Hepatocyte (in vitro differentiated cells): ENCODE data around the gene ADORA2A. TPM values are rescaled to one million over a fixed set of nuclear protein-coding genes. Genes with fewer than 3 reads are reported as not detected.

Experiments
- DNase-seq: peaks from one replicate; pipeline ENCODE4 v3.0.0-alpha.2; 2016; ENCODE audit warnings: low spot score
- H2AFZ ChIP-seq: fragments of 200-600 bp; sonication (generic); 2 replicates; pipeline ENCODE4 v1.6.0; 2016; ENCODE audit warnings: antibody characterized with exemption, mild to moderate bottlenecking
- H3K27ac ChIP-seq: fragments of 200-600 bp; sonication (generic); 2 replicates; pipeline ENCODE4 v1.5.1; 2016; ENCODE audit warnings: mild to moderate bottlenecking
- H3K27me3 ChIP-seq: fragments of 200-600 bp; sonication (generic); 2 replicates; pipeline ENCODE4 v1.6.1; 2016
- H3K36me3 ChIP-seq: fragments of 200-600 bp; sonication (generic); replicated peaks from 2 replicates; pipeline ENCODE4 v1.5.1; 2016; ENCODE audit warnings: low read depth; ENCODE audit not compliant: insufficient read depth
- H3K4me1 ChIP-seq: fragments of 200-600 bp; sonication (generic); 2 replicates; pipeline ENCODE4 v1.5.1; 2016; ENCODE audit warnings: mild to moderate bottlenecking, moderate library complexity; ENCODE audit not compliant: insufficient read depth
- H3K4me2 ChIP-seq: fragments of 200-600 bp; sonication (generic); 2 replicates; pipeline ENCODE4 v1.6.0; 2016
- H3K4me3 ChIP-seq: fragments of 200-600 bp; sonication (generic); 2 replicates; pipeline ENCODE4 v1.5.1; 2016; ENCODE audit warnings: mild to moderate bottlenecking
- H3K79me2 ChIP-seq: fragments of 200-600 bp; sonication (generic); 2 replicates; pipeline ENCODE4 v1.6.0; 2017; ENCODE audit warnings: mild to moderate bottlenecking
- H3K9me2 ChIP-seq: fragments of 200-600 bp; sonication (generic); replicated peaks from 2 replicates; pipeline ENCODE4 v1.6.0; 2017; ENCODE audit warnings: mild to moderate bottlenecking; ENCODE audit not compliant: insufficient read depth
- H3K9me3 ChIP-seq: fragments of 200-600 bp; sonication (generic); 2 replicates; pipeline ENCODE4 v1.5.1; 2016; ENCODE audit warnings: low read depth, mild to moderate bottlenecking
- H4K20me1 ChIP-seq: fragments of 200-600 bp; sonication (generic); 2 replicates; pipeline ENCODE4 v1.6.0; 2016; ENCODE audit warnings: mild to moderate bottlenecking; ENCODE audit not compliant: insufficient read depth, poor library complexity, severe bottlenecking
- EZH2 ChIP-seq: fragments of 200-600 bp; sonication (generic); IDR thresholded peaks from 2 replicates; pipeline ENCODE4 v1.6.1; 2016; ENCODE audit warnings: antibody characterized with exemption, mild to moderate bottlenecking, borderline replicate concordance
- EZH2phosphoT487 ChIP-seq: fragments of 200-600 bp; sonication (generic); IDR thresholded peaks from one replicate; pipeline ENCODE4 v1.6.1; 2018; ENCODE audit warnings: antibody characterized with exemption, mild to moderate bottlenecking, low read depth, moderate library complexity; ENCODE audit not compliant: unreplicated experiment, severe bottlenecking
- WGBS: methylation state at CpG from one replicate; pipeline ENCODE4 v1.1.6; 2016; ENCODE audit warnings: low lambda C conversion rate; ENCODE audit errors: missing lambda C conversion rate; 5-methylcytosine and 5-hydroxymethylcytosine counted together
- polyA plus RNA-seq: library from polyadenylated mRNA; unstranded; fragments of >200 nt; fragmentation: Nextera tagmentation; extraction: Ambion mirVana; gene quantifications from 2 replicates; pipeline ENCODE4 v1.2.1, GENCODE V29; 2016
- total RNA-seq: library from RNA; depleted of rRNA; stranded (reverse); fragments of >200 nt; gene quantifications from 2 replicates; pipeline ENCODE4 v1.2.3, GENCODE V29; 2014
- TF ChIP-seq, protein P1 (sequence below): fragments of 200-600 bp; sonication (generic); IDR thresholded peaks from 2 replicates; pipeline ENCODE4 v1.5.1; 2016; ENCODE audit warnings: antibody characterized with exemption, mild to moderate bottlenecking; ENCODE audit not compliant: poor library complexity

ADORA2A gene
- total and polyA plus RNA-seq, 2 experiments from 2014 or later = 1.2 to 3.3 TPM

DNA sequence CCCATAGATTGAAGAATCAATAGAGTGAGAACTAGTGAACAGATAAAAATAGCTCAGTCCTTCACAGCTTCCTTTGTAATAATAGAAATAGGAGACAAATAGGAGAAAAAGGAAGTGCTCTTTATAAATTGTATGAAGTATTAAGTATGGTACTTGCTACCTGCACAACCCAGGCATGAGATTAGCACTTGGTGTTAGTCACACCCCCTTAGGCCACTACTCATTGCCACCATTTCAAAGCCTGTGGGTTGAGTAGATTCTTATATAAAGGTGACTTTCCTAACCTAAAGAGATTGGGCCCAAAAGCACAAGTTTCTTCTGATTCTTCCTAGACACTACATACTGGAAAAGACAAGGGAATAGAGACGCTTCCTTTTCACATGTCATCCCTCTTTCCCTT is 37.7 kb upstream of the ADORA2A start:
- Histone ChIP-seq H3K27me3 (no peaks in the 10 kb centered on the region), H3K27ac (no peak overlapping the region), H3K4me2 (no peak overlapping the region), H3K9me3 (no peaks in the 10 kb centered on the region), H2AFZ (no peak overlapping the region), H4K20me1 (no peaks in the 10 kb centered on the region), H3K36me3 (no peaks in the 10 kb centered on the region), H3K4me1 (peaks cover 17% of the 10 kb centered on the region), H3K9me2 (no peaks in the 10 kb centered on the region), H3K4me3 (no peak overlapping the region), H3K79me2 (no peaks in the 10 kb centered on the region)
- no peak for DNase-seq
- 100% methylated on average over 1 of the region's 1 CpG for WGBS
- TF ChIP-seq EZH2phosphoT487 (no peak), EZH2 (no peak)
- TF ChIP-seq, protein P1, sequence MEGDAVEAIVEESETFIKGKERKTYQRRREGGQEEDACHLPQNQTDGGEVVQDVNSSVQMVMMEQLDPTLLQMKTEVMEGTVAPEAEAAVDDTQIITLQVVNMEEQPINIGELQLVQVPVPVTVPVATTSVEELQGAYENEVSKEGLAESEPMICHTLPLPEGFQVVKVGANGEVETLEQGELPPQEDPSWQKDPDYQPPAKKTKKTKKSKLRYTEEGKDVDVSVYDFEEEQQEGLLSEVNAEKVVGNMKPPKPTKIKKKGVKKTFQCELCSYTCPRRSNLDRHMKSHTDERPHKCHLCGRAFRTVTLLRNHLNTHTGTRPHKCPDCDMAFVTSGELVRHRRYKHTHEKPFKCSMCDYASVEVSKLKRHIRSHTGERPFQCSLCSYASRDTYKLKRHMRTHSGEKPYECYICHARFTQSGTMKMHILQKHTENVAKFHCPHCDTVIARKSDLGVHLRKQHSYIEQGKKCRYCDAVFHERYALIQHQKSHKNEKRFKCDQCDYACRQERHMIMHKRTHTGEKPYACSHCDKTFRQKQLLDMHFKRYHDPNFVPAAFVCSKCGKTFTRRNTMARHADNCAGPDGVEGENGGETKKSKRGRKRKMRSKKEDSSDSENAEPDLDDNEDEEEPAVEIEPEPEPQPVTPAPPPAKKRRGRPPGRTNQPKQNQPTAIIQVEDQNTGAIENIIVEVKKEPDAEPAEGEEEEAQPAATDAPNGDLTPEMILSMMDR = no peak

DNA sequence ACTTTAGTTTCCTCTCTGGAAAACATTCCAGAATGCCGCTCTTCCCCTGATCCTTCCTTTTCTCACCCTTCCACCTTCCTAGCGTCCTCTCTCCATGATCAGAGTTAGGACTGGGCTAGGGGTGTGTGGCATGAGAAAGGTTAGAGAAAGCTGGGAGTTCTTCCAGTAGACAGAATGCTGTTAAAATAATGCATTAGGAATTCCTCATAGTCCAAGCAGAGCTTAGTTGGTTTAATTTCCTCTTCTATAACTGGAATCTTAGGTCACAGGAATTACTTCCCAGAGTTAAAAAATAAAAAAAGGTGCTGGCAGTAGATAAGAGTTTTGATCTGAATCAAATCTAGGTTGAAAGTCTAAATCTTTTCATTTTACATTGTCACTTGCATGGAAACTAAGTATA is 37.2 kb upstream of the ADORA2A start:
- no peak overlapping the region for H3K27ac ChIP-seq
- no peak overlapping the region for H2AFZ ChIP-seq
- H3K27me3 ChIP-seq = no peaks in the 10 kb centered on the region
- no peaks in the 10 kb centered on the region for H3K9me3 ChIP-seq
- WGBS = 90% methylated on average over 2 of the region's 2 CpGs
- DNase-seq = no peak
- no peaks in the 10 kb centered on the region for H3K79me2 ChIP-seq
- TF ChIP-seq, protein P1 = no peak
- no peak for TF ChIP-seq EZH2
- no peak for TF ChIP-seq EZH2phosphoT487
- H4K20me1 ChIP-seq = no peaks in the 10 kb centered on the region
- no peaks in the 10 kb centered on the region for H3K36me3 ChIP-seq
- H3K4me1 ChIP-seq = peaks cover 17% of the 10 kb centered on the region
- no peak overlapping the region for H3K4me3 ChIP-seq
- no peaks in the 10 kb centered on the region for H3K9me2 ChIP-seq
- H3K4me2 ChIP-seq = no peak overlapping the region

DNA sequence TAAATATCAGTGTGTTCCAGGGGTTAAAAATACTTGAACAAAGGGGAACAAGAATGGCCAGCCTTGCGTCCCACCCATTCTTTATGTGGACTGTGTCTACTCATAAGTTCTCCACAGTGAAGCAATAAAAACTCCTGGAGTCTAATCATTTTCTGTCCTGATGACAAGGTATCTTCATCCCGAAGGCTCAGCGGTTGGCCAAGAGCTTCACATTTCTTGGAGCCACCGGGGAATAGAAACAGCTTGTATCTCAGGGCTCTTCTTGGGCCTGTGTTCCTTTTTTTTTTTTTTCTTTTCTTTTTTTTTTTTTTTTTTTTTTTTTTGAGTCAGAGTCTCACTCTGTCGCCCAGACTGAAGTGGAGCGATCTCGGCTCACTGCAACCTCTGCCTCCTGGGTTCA is 36.8 kb upstream of the ADORA2A start:
- Histone ChIP-seq H3K27me3 (no peaks in the 10 kb centered on the region), H3K4me3 (no peak overlapping the region), H3K79me2 (no peaks in the 10 kb centered on the region), H4K20me1 (no peaks in the 10 kb centered on the region), H3K27ac (no peak overlapping the region), H3K36me3 (no peaks in the 10 kb centered on the region), H3K9me2 (no peaks in the 10 kb centered on the region), H3K9me3 (no peaks in the 10 kb centered on the region), H3K4me1 (peaks cover 17% of the 10 kb centered on the region), H3K4me2 (no peak overlapping the region), H2AFZ (no peak overlapping the region)
- DNase-seq = no peak
- 82% methylated on average over 7 of the region's 7 CpGs for WGBS
- TF ChIP-seq, protein P1 = no peak

DNA sequence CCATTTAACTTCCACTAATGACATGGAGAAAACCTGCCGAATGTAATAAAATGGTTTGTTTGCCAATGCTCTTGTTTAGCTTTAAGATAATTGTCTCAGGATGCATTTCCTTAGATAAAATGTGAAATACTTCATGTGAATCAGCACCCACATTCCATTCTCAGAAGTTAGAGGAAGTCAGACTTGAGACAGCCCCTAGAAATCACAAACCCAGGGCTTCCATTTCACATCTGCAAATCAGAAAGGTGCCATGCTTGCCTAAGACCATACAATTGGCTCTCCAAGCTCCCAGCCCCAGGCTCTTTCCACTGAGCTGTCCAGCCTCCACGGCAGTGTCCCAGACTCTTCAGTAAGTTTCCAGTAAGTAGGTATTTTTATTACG is 35.6 kb upstream of the ADORA2A start:
- H3K9me2 ChIP-seq = no peaks in the 10 kb centered on the region
- no peak for DNase-seq
- H4K20me1 ChIP-seq = no peaks in the 10 kb centered on the region
- H3K9me3 ChIP-seq = no peaks in the 10 kb centered on the region
- no peak overlapping the region for H2AFZ ChIP-seq
- H3K4me1 ChIP-seq = peaks cover 17% of the 10 kb centered on the region
- no peaks in the 10 kb centered on the region for H3K36me3 ChIP-seq
- WGBS = 59% methylated on average over 3 of the region's 3 CpGs
- peak overlapping the region; percentile 40 for H3K27ac ChIP-seq
- no peaks in the 10 kb centered on the region for H3K27me3 ChIP-seq
- no peak for TF ChIP-seq EZH2
- no peak for TF ChIP-seq EZH2phosphoT487
- TF ChIP-seq, protein P1 = no peak
- no peak overlapping the region for H3K4me2 ChIP-seq
- H3K4me3 ChIP-seq = no peak overlapping the region
- H3K79me2 ChIP-seq = no peaks in the 10 kb centered on the region
